Right atrium auricular region (tissue), 2 donors: ENCODE measurements around the gene ADARB1. TPM values are rescaled to one million over a fixed set of nuclear protein-coding genes. Genes with fewer than 3 reads are reported as not detected.

Experiments used
- DNase-seq: peaks from one replicate; pipeline ENCODE4 v3.0.0-alpha.2; 2019; ENCODE audit warnings: low spot score
- H3K27ac ChIP-seq, 2 donors: fragments of 200-600 bp; sonication (generic); 1 replicate in 1 of 2; 2 replicates in 1 of 2; pipeline ENCODE4 v1.5.1; 2016 to 2019
- H3K27me3 ChIP-seq, 2 donors: fragments of 200-600 bp; sonication (generic); one replicate each; pipeline versions ENCODE4 v1.5.1 to v1.6.0; 2017 to 2019
- H3K36me3 ChIP-seq: fragments of 200-600 bp; sonication (generic); one replicate; pipeline ENCODE4 v1.5.1; 2016
- H3K4me1 ChIP-seq, 2 donors: fragments of 200-600 bp; sonication (generic); one replicate each; pipeline versions ENCODE4 v1.5.1 to v1.6.0; 2017 to 2019
- H3K4me3 ChIP-seq, 2 donors: fragments of 200-600 bp; sonication (generic); 1 replicate in 1 of 2; 2 replicates in 1 of 2; pipeline ENCODE4 v1.5.1; 2017 to 2019; ENCODE audit warnings: mild to moderate bottlenecking in 1 of 2, moderate library complexity in 1 of 2
- H3K9me3 ChIP-seq, 2 donors: fragments of 200-600 bp; sonication (generic); one replicate each; pipeline ENCODE4 v1.5.1; 2019
- CTCF ChIP-seq, 2 donors: fragments of 200-600 bp; sonication (generic); IDR thresholded peaks; one replicate each; pipeline ENCODE4 v1.5.1; 2019; ENCODE audit warnings: antibody characterized with exemption in 2 of 2
- total RNA-seq, 2 donors: library from RNA; depleted of rRNA; stranded (reverse); fragments of >200 nt; gene quantifications; one replicate each; pipeline ENCODE4 v1.1.0, GENCODE V29; 2016

Gene ADARB1
- total RNA-seq, 2 donors from 2014 or later, result 7.5 to 10.5 TPM

GRCh38 chr21:45260191-45260825 lies 185.9 kb downstream of the ADARB1 start:
- Histone ChIP-seq H3K36me3 (peaks cover 23% of the 10 kb centered on the region), H3K4me3 (no peak overlapping the region), H3K27ac (no peak overlapping the region), H3K9me3 (no peaks in the 10 kb centered on the region), H3K27me3 (no peaks in the 10 kb centered on the region), H3K4me1 (peaks cover 0 to 10% of the 10 kb centered on the region in 2 donors)
- DNase-seq, result peak; percentile 47
- TF ChIP-seq CTCF (IDR thresholded peaks at IDR 0.05), result no peak

- peaks cover 31% of the 10 kb centered on the region for H3K36me3 ChIP-seq
- no peaks in the 10 kb centered on the region for H3K27me3 ChIP-seq
- no peak overlapping the region for H3K27ac ChIP-seq
- DNase-seq, result no peak
- H3K4me1 ChIP-seq, result peaks cover 0 to 10% of the 10 kb centered on the region in 2 donors
- H3K4me3 ChIP-seq, result no peak overlapping the region
- no peaks in the 10 kb centered on the region for H3K9me3 ChIP-seq
- TF ChIP-seq CTCF (IDR thresholded peaks at IDR 0.05), result no peak
Measured at GRCh38 chr21:45261093-45261492, 186.7 kb downstream of the ADARB1 start.

- Histone ChIP-seq H3K27ac (no peak overlapping the region), H3K9me3 (no peaks in the 10 kb centered on the region), H3K36me3 (peaks cover 42% of the 10 kb centered on the region), H3K4me1 (peaks cover 0 to 3% of the 10 kb centered on the region in 2 donors), H3K27me3 (no peaks in the 10 kb centered on the region), H3K4me3 (no peak overlapping the region)
- TF ChIP-seq CTCF (IDR thresholded peaks at IDR 0.05), result no peak
- peak; percentile 47 for DNase-seq
Measured at GRCh38 chr21:45262041-45262581, 187.7 kb downstream of the ADARB1 start.

- H3K27ac ChIP-seq, result no peak overlapping the region
- peak; percentile 55 for DNase-seq
- H3K27me3 ChIP-seq, result no peaks in the 10 kb centered on the region
- H3K4me1 ChIP-seq, result no peaks in the 10 kb centered on the region
- peaks cover 47% of the 10 kb centered on the region for H3K36me3 ChIP-seq
- TF ChIP-seq CTCF (IDR thresholded peaks at IDR 0.05), result no peak
- no peak overlapping the region for H3K4me3 ChIP-seq
- H3K9me3 ChIP-seq, result no peaks in the 10 kb centered on the region
Measured at GRCh38 chr21:45262616-45263015, 188.2 kb downstream of the ADARB1 start.

- Histone ChIP-seq H3K27me3 (no peaks in the 10 kb centered on the region), H3K4me3 (no peak overlapping the region), H3K27ac (no peak overlapping the region), H3K4me1 (no peaks in the 10 kb centered on the region), H3K36me3 (peaks cover 51% of the 10 kb centered on the region), H3K9me3 (no peaks in the 10 kb centered on the region)
- DNase-seq, result no peak
- no peak for TF ChIP-seq CTCF (IDR thresholded peaks at IDR 0.05)
Measured at GRCh38 chr21:45263534-45263933, 189.2 kb downstream of the ADARB1 start.
